SK-N-SH treated with all-trans-retinoic acid at 6 μM for 48 hours (cell line): ENCODE measurements around the gene C1orf185.

Source experiments
- BACH2 ChIP-seq: fragments of 250-450 bp; sonication (Bioruptor Pico); IDR thresholded peaks from 2 replicates; pipeline ENCODE4 v1.9.0; 2021; ENCODE audit warnings: mild to moderate bottlenecking, borderline replicate concordance
- CREB5 ChIP-seq: fragments of 250-450 bp; sonication (Bioruptor Pico); IDR thresholded peaks from 2 replicates; pipeline ENCODE4 v1.5.1; 2020; ENCODE audit warnings: low read depth, mild to moderate bottlenecking, moderate library complexity
- CSRNP3 ChIP-seq: fragments of 250-450 bp; sonication (Bioruptor Pico); IDR thresholded peaks from 2 replicates; pipeline ENCODE4 v1.5.1; 2021; ENCODE audit warnings: mild to moderate bottlenecking, moderate library complexity
- ESRRG ChIP-seq: fragments of 250-450 bp; sonication (Bioruptor Pico); IDR thresholded peaks from 2 replicates; pipeline ENCODE4 v1.6.1; 2021; ENCODE audit warnings: mild to moderate bottlenecking
- RARB ChIP-seq: fragments of 250-450 bp; sonication (Bioruptor Pico); IDR thresholded peaks from 2 replicates; pipeline ENCODE4 v1.8.0; 2021; ENCODE audit warnings: mild to moderate bottlenecking, moderate library complexity
- ZFP30 ChIP-seq: fragments of 450-650 bp; formaldehyde crosslinking; IDR thresholded peaks from 2 replicates; pipeline ENCODE4 v1.5.0; 2022; ENCODE audit warnings: mild to moderate bottlenecking, moderate library complexity

GRCh38 chr1:51170342-51170741, 68.3 kb downstream of the C1orf185 start:
- TF ChIP-seq CSRNP3 (CRISPR knock-in tag) (no peak), ZFP30 (CRISPR knock-in tag) (no peak), CREB5 (no peak), ESRRG (no peak), RARB (CRISPR knock-in tag) (no peak), BACH2 (CRISPR knock-in tag) (no peak)
